Measurements from ENCODE around the gene LRRC25. TPM values are rescaled to one million over a fixed set of nuclear protein-coding genes. Genes with fewer than 3 reads are reported as not detected.

Gene LRRC25
- total and polyA plus RNA-seq, 8 donors = 0.98 to 11.2 (median 2.7) TPM; not detected in 2

- no peak overlapping the region for H3K4me3 ChIP-seq
- 88 to 92% (median 91%) methylated on average over 11 to 12 of the region's 12 CpGs for WGBS, 5 donors
- DNase-seq = no peak
- intact Hi-C loops (cut with DNase I; ENCODE audit: low total_unique reads) = no loop called here
- peak overlapping the region in 2 of 5 donors; percentile 85 to 89 for H3K27ac ChIP-seq
- H3K36me3 ChIP-seq = peaks cover 0 to 8% (median 2%) of the 10 kb centered on the region in 4 donors
- TF ChIP-seq POLR2AphosphoS5 (IDR thresholded peaks at IDR 0.05) (no peak), POLR2A (IDR thresholded peaks at IDR 0.05) (no peak), EP300 (IDR thresholded peaks at IDR 0.05) (no peak), CTCF (IDR thresholded peaks at IDR 0.05) (no peak)
- H3K4me1 ChIP-seq = peaks cover 38 to 87% (median 70%) of the 10 kb centered on the region in 4 donors
- H3K9me3 ChIP-seq = no peaks in the 10 kb centered on the region
- peaks cover 0 to 1% (median 0%) of the 10 kb centered on the region in 3 donors for H3K27me3 ChIP-seq
Measured at GRCh38 chr19:18427743-18428113, 30.3 kb upstream of the LRRC25 start.

DNA sequence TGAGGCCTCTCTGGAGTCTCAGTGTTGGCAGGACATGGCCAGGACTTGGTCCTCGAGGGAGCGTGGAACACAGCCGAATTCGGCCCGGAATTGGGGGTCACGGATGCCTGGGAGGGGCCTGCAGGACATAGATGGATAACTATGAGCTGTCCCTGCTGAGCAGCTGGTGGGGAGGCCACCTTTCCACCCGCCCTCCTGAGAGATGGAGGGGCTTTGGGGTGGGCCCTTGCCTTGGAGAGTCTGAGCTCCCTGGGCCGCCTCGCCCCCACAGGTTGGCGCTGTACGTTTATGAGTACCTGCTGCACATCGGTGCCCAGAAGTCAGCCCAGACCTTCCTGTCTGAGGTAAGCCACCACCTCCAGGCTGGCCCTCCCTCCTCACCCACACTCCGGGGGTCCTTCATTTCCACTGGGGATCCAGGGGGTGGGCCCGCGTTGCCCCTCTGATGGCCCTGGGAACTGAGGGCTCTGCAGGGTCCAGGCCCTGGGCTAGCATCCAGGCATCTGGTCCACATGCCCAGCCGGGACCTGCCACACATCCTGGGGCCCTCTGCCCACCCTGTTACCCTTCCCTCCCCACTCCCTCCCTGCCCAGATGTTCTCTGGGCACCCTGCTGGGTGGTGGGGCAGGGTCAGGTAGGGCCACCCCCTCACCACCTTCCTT, 29.8 kb upstream of the LRRC25 start:
- Histone ChIP-seq H3K27me3 (no peaks in the 10 kb centered on the region), H3K36me3 (peaks cover 0 to 8% (median 2%) of the 10 kb centered on the region in 4 donors), H3K27ac (peak overlapping the region in 3 of 5 donors; percentile 67 to 90 (median 73)), H3K4me1 (peaks cover 36 to 88% (median 72%) of the 10 kb centered on the region in 4 donors), H3K9me3 (no peaks in the 10 kb centered on the region), H3K4me3 (no peak overlapping the region)
- WGBS, 5 donors = 70 to 87% (median 78%) methylated on average over 12 to 16 of the region's 16 CpGs
- DNase-seq = no peak
- TF ChIP-seq EP300 (IDR thresholded peaks at IDR 0.05) = no peak
- intact Hi-C loops (cut with DNase I; ENCODE audit: low total_unique reads) = no loop called here

- Histone ChIP-seq H3K4me1 (peaks cover 37 to 96% (median 79%) of the 10 kb centered on the region in 4 donors), H3K27ac (peak overlapping the region in 4 of 5 donors; percentile 24 to 90 (median 70)), H3K4me3 (no peak overlapping the region), H3K36me3 (peaks cover 0 to 8% (median 2%) of the 10 kb centered on the region in 4 donors), H3K9me3 (no peaks in the 10 kb centered on the region), H3K27me3 (no peaks in the 10 kb centered on the region)
- TF ChIP-seq EP300 (IDR thresholded peaks at IDR 0.05) (no peak), POLR2AphosphoS5 (IDR thresholded peaks at IDR 0.05) (no peak), CTCF (IDR thresholded peaks at IDR 0.05) (no peak), POLR2A (IDR thresholded peaks at IDR 0.05) (no peak)
- DNase-seq = no peak
- 66 to 87% (median 82%) methylated on average over 6 to 8 of the region's 8 CpGs; no CpG with 5 or more reads in 1 of the 5 donors for WGBS, 5 donors
- intact Hi-C loops (cut with DNase I; ENCODE audit: low total_unique reads) = no loop called here
Measured at GRCh38 chr19:18426416-18426767, 29.0 kb upstream of the LRRC25 start.

DNA sequence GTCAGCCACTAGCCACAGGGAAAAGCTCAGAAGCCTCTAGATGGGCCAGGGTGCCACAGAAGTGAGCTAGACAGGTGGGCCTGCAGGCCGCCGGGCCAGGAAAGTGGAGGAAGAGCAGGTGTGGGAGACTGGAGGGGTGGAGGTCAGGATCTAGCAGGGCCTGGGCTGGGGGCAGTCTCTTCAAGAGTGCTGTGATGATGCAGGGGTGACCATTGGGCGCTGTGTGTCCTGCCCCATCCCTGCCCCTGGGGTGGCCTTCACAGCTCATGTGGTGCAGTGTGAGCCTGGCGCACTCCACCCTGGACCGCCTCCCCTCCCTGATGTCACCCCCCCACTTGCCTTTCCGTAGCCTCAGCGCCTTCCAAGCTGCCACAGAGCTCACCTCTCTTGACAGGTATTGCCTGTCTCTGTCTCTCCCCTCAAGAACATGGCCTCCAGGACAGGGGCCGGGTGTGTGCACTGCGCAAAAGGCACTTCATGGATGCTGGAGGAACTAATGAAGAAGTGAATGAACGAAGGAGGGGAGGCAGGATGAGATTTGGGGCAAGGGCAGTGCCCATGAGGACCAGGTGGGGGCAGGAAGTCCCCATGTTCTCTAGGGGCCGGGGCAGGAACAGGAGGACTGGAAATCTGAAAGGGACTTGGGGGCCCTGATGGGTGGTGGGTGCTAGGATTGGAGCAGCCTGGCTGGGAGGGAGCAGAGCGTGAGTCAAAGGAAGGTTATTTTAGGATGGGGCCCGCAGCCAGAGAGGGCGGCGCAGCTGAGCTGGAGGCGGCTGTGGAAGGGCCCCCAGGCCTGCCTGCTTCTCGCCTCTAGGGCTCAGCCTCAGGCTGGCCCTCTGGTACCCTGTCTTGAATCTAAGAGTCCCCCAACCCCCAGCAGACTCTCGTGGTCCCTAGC, 28.3 kb upstream of the LRRC25 start:
- no peak overlapping the region for H3K4me3 ChIP-seq
- H3K36me3 ChIP-seq = peaks cover 0 to 4% (median 2%) of the 10 kb centered on the region in 4 donors
- intact Hi-C loops (cut with DNase I; ENCODE audit: low total_unique reads) = no loop called here
- no peaks in the 10 kb centered on the region for H3K9me3 ChIP-seq
- peak overlapping the region in 4 of 5 donors; percentile 24 to 90 (median 70) for H3K27ac ChIP-seq
- H3K4me1 ChIP-seq = peaks cover 43 to 100% (median 85%) of the 10 kb centered on the region in 4 donors
- no peaks in the 10 kb centered on the region for H3K27me3 ChIP-seq
- DNase-seq = peak in 1 of 2 donors; percentile 76
- TF ChIP-seq CTCF (IDR thresholded peaks at IDR 0.05) (no peak), EP300 (IDR thresholded peaks at IDR 0.05) (no peak), POLR2AphosphoS5 (IDR thresholded peaks at IDR 0.05) (no peak), POLR2A (IDR thresholded peaks at IDR 0.05) (no peak)
- WGBS, 5 donors = 63 to 79% (median 70%) methylated on average over 16 to 18 of the region's 18 CpGs
